Psoas muscle (tissue), 8 donors: ENCODE measurements around the gene USP16. TPM values are rescaled to one million over a fixed set of nuclear protein-coding genes. Genes with fewer than 3 reads are reported as not detected.

Experiments
- ATAC-seq, 4 donors: fragments of 200-7000 bp; cut with Tn5 transposase; one replicate each; pipeline ENCODE4 v1.9.1; 2020; ENCODE audit warnings: moderate library complexity in 3 of 4, mild to moderate bottlenecking in 2 of 4
- DNase-seq, 2 donors: peaks; one replicate each; pipeline ENCODE4 v3.0.0-alpha.2; 2020
- H3K27ac ChIP-seq: fragments of 200-600 bp; one replicate; pipeline ENCODE4 v1.8.0; 2022
- H3K27me3 ChIP-seq, 3 donors: fragments of 200-600 bp in 1 of 3; one replicate each; pipeline versions ENCODE4 v1.6.1 to v1.8.0; 2013 to 2022; ENCODE audit warnings: low read length in 2 of 3, mild to moderate bottlenecking in 2 of 3, moderate library complexity in 1 of 3; ENCODE audit not compliant: insufficient read depth in 3 of 3
- H3K36me3 ChIP-seq, 2 donors: fragments of 200-600 bp in 1 of 2; one replicate each; pipeline versions ENCODE4 v1.6.1 to v1.8.0; 2013 to 2022; ENCODE audit warnings: low read depth in 1 of 2, mild to moderate bottlenecking in 1 of 2, moderate library complexity in 1 of 2; ENCODE audit not compliant: insufficient read depth in 1 of 2
- H3K4me1 ChIP-seq: fragments of 200-600 bp; one replicate; pipeline ENCODE4 v1.8.0; 2022
- H3K4me3 ChIP-seq: fragments of 200-600 bp; one replicate; pipeline ENCODE4 v1.8.0; 2022; ENCODE audit warnings: mild to moderate bottlenecking
- H3K9me3 ChIP-seq: fragments of 200-600 bp; one replicate; pipeline ENCODE4 v1.8.0; 2022
- CTCF ChIP-seq: fragments of 200-600 bp; IDR thresholded peaks from one replicate; pipeline ENCODE4 v1.8.0; 2022; ENCODE audit warnings: antibody characterized with exemption
- WGBS, 3 donors: extraction: QIAGEN DNeasy Blood & Tissue Kit; methylation state at CpG; one replicate each; pipeline versions ENCODE4 v1.1.6 to v1.1.7; 2013; 5-methylcytosine and 5-hydroxymethylcytosine counted together
- intact Hi-C, 2 donors: fragments of 100-400 bp; cut with DNase I; formaldehyde crosslinking; loops; one replicate each; pipeline versions ENCODE4 v1.11.0 to v1.14.2; 2022
- polyA plus RNA-seq, 3 donors: library from polyadenylated mRNA; stranded (reverse); fragments of 200-250 nt; gene quantifications; one replicate each; pipeline ENCODE4 v1.2.3, GENCODE V29; 2013
- total RNA-seq, 4 donors: library from RNA; stranded (reverse); fragmentation: NEBNext Ultra II Directional in 2 of 4; extraction: Animal tissue kit (Norgen Biotek cat#: 25700) in 2 of 4; gene quantifications; one replicate each; pipeline versions ENCODE4 v1.2.1 to v1.2.4, GENCODE V29; 2021 to 2023
- donor health status: healthy with polysubstance abuse.
- donor health status: DM: no; HTN: no; CAD: no; lungs with moderate emphysema.
- donor health status: Bipolar disorder and iron deficiency.
- donor health status: healthy.
- donor health status: DM: yes; HTN: yes; CAD: no.
- donor health status: DM: no; HTN: no; CAD: no.
- donor health status: DM: no; HTN: no; CAD: no.
- donor health status: DM: yes; HTN: yes; CAD: no.

USP16 gene
- total and polyA plus RNA-seq, 7 donors = 26.3 to 45.1 (median 38.0) TPM

GRCh38 chr21:29064850-29065481 is 40.5 kb downstream of the USP16 start:
- H3K27ac ChIP-seq = peak overlapping the region; percentile 84
- intact Hi-C loops = loop anchor here in 1 of 2 donors (5.0 kb wide), 1 partner anchor 38 kb away; no protein-coding TSS in a partner anchor
- peak; percentile 85 to 92 (median 88) for ATAC-seq
- DNase-seq = no peak
- peaks cover 19% of the 10 kb centered on the region for H3K4me1 ChIP-seq
- no peaks in the 10 kb centered on the region for H3K27me3 ChIP-seq
- no peak for TF ChIP-seq CTCF
- peaks cover 1 to 100% of the 10 kb centered on the region in 2 donors for H3K36me3 ChIP-seq
- 23 to 31% (median 28%) methylated on average over 3 of the region's 3 CpGs for WGBS, 3 donors
- no peaks in the 10 kb centered on the region for H3K9me3 ChIP-seq
- H3K4me3 ChIP-seq = no peak overlapping the region

- ATAC-seq = no peak
These were observed 48.4 kb downstream of the USP16 start for GRCh38 chr21:29072873-29073221.

GRCh38 chr21:29073222-29074006 is 48.9 kb downstream of the USP16 start, which contains the start of gene CCT8:
Gene CCT8, minus strand, starts transcription at chr21:29073648. Its CDS starts 58 bp downstream, at chr21:29073590.
- ATAC-seq = peak; percentile 97 to 98 (median 97)
- DNase-seq = peak; percentile 100
- Histone ChIP-seq H3K4me3 (peak within 1 kb of the TSS; percentile 93), H3K27ac (peak within 1 kb of the TSS; percentile 98), H3K36me3 (peaks cover 0 to 29% of the 10 kb centered on the region in 2 donors), H3K9me3 (no peaks in the 10 kb centered on the region), H3K27me3 (no peaks in the 10 kb centered on the region), H3K4me1 (peaks cover 23% of the 10 kb centered on the region)
- no peak for TF ChIP-seq CTCF
- intact Hi-C loops = loop anchor here in 1 of 2 donors (5.0 kb wide), 1 partner anchor 46 kb away; no protein-coding TSS in a partner anchor
- WGBS, 3 donors = 0% methylated on average over 62 of the region's 62 CpGs

More at GRCh38 chr21:29072873-29073221, 48.4 kb downstream of the USP16 start:
- Histone ChIP-seq H3K27ac (peak overlapping the region; percentile 98), H3K4me3 (peak overlapping the region; percentile 93), H3K36me3 (peaks cover 0 to 35% of the 10 kb centered on the region in 2 donors), H3K27me3 (no peaks in the 10 kb centered on the region), H3K4me1 (peaks cover 23% of the 10 kb centered on the region), H3K9me3 (no peaks in the 10 kb centered on the region)
- DNase-seq = no peak
- intact Hi-C loops = loop anchor here in 1 of 2 donors (5.0 kb wide), 1 partner anchor 46 kb away; no protein-coding TSS in a partner anchor
- 0 to 1% (median 1%) methylated on average over 13 of the region's 13 CpGs for WGBS, 3 donors
- no peak for TF ChIP-seq CTCF

GRCh38 chr21:29074007-29074376 is 49.5 kb downstream of the USP16 start:
- 7 to 8% (median 7%) methylated on average over 9 of the region's 9 CpGs for WGBS, 3 donors
- peak overlapping the region; percentile 98 for H3K27ac ChIP-seq
- no peaks in the 10 kb centered on the region for H3K9me3 ChIP-seq
- no peak for TF ChIP-seq CTCF
- peak overlapping the region; percentile 93 for H3K4me3 ChIP-seq
- no peaks in the 10 kb centered on the region for H3K27me3 ChIP-seq
- intact Hi-C loops = loop anchor here in 1 of 2 donors (5.0 kb wide), 1 partner anchor 47 kb away; no protein-coding TSS in a partner anchor
- peak; percentile 39 to 60 (median 43) for ATAC-seq
- H3K36me3 ChIP-seq = peaks cover 0 to 24% of the 10 kb centered on the region in 2 donors
- no peak for DNase-seq
- H3K4me1 ChIP-seq = peaks cover 23% of the 10 kb centered on the region
